ENCODE measurements around the gene ABCA1. TPM values are rescaled to one million over a fixed set of nuclear protein-coding genes. Genes with fewer than 3 reads are reported as not detected.

ABCA1 gene
- total and polyA plus RNA-seq, 2 donors (not counting 1 experiment from before 2014, with no cell fraction given): 11.5 to 60.4 TPM

DNA sequence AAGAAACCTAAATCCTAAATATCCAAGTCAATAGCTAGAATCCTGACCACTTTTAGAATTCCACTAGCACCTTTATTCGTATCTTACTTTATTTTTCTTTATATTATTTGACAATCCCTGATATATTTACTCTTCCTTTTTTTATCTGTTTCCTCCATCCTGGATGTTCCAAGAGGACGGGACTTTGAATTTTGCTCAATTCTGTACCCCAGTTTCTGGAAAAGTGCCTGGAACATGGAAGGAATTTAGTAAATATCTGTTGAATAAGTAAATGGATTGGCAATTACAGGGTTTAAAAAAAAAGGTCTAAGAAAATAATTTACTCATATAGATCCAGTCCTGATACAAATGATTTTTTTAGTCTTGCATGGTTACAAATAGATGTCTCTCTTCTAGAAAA lies 181.7 kb downstream of the ABCA1 start:
- H3K9ac ChIP-seq (ENCODE audit: insufficient read depth, low read length): no peak overlapping the region
- H3K4me2 ChIP-seq (ENCODE audit: extremely low read depth, insufficient read depth, low read length): no peak overlapping the region
- H3K4me1 ChIP-seq (ENCODE audit: control insufficient read depth, extremely low read depth, insufficient read depth, low read length): peaks cover 3% of the 10 kb centered on the region

GRCh38 chr9:104745852-104746251 lies 182.1 kb downstream of the ABCA1 start:
- H3K4me3 ChIP-seq (replicated peaks in 1 of 4; ENCODE audit: control extremely low read depth in 1 of 4, insufficient read depth in 1 of 4, low read depth in 3 of 4, low read length in 4 of 4): no peak overlapping the region
- H3K27me3 ChIP-seq (ENCODE audit: control insufficient read depth, insufficient read depth, low read length): no peaks in the 10 kb centered on the region
- H4K20me1 ChIP-seq (ENCODE audit: control insufficient read depth, extremely low read depth, insufficient read depth, low read length): no peaks in the 10 kb centered on the region
- H3K79me2 ChIP-seq (ENCODE audit: control insufficient read depth, insufficient read depth, low read length): peaks cover 6% of the 10 kb centered on the region
- TF ChIP-seq CTCF (conservative IDR thresholded peaks at IDR 0.05 in 1 of 2, IDR thresholded peaks at IDR 0.05 in 1 of 2; ENCODE audit: low read depth in 1 of 2, low read length in 2 of 2): no peak
- no peak overlapping the region for H3K27ac ChIP-seq (ENCODE audit: insufficient read depth, low read length)
- no peaks in the 10 kb centered on the region for H3K9me3 ChIP-seq (ENCODE audit: control insufficient read depth, insufficient read depth, low read depth, low read length)
- no peaks in the 10 kb centered on the region for H3K36me3 ChIP-seq (ENCODE audit: control insufficient read depth, insufficient read depth, low read length)
- no peak overlapping the region for H2AFZ ChIP-seq (ENCODE audit: low read length)
- H3K9ac ChIP-seq (ENCODE audit: insufficient read depth, low read length): no peak overlapping the region
- no peak for DNase-seq (ENCODE audit: low read depth in 2 of 2)
- H3K4me1 ChIP-seq (ENCODE audit: control insufficient read depth, extremely low read depth, insufficient read depth, low read length): peaks cover 3% of the 10 kb centered on the region
- H3K4me2 ChIP-seq (ENCODE audit: extremely low read depth, insufficient read depth, low read length): no peak overlapping the region

More for the DNA sequence above, 181.7 kb downstream of the ABCA1 start:
- no peaks in the 10 kb centered on the region for H3K36me3 ChIP-seq (ENCODE audit: control insufficient read depth, insufficient read depth, low read length)
- no peak overlapping the region for H3K27ac ChIP-seq (ENCODE audit: insufficient read depth, low read length)
- DNase-seq (ENCODE audit: low read depth in 2 of 2): no peak
- no peaks in the 10 kb centered on the region for H3K27me3 ChIP-seq (ENCODE audit: control insufficient read depth, insufficient read depth, low read length)
- H3K9me3 ChIP-seq (ENCODE audit: control insufficient read depth, insufficient read depth, low read depth, low read length): no peaks in the 10 kb centered on the region
- H2AFZ ChIP-seq (ENCODE audit: low read length): no peak overlapping the region
- no peak for TF ChIP-seq EZH2 (IDR thresholded peaks at IDR 0.05; ENCODE audit: low read length, missing control alignments)
- TF ChIP-seq CTCF (conservative IDR thresholded peaks at IDR 0.05 in 1 of 2, IDR thresholded peaks at IDR 0.05 in 1 of 2; ENCODE audit: low read depth in 1 of 2, low read length in 2 of 2): no peak
- peaks cover 6% of the 10 kb centered on the region for H3K79me2 ChIP-seq (ENCODE audit: control insufficient read depth, insufficient read depth, low read length)
- H4K20me1 ChIP-seq (ENCODE audit: control insufficient read depth, extremely low read depth, insufficient read depth, low read length): no peaks in the 10 kb centered on the region
- H3K4me3 ChIP-seq (replicated peaks in 1 of 4; ENCODE audit: control extremely low read depth in 1 of 4, insufficient read depth in 1 of 4, low read depth in 3 of 4, low read length in 4 of 4): no peak overlapping the region

DNA sequence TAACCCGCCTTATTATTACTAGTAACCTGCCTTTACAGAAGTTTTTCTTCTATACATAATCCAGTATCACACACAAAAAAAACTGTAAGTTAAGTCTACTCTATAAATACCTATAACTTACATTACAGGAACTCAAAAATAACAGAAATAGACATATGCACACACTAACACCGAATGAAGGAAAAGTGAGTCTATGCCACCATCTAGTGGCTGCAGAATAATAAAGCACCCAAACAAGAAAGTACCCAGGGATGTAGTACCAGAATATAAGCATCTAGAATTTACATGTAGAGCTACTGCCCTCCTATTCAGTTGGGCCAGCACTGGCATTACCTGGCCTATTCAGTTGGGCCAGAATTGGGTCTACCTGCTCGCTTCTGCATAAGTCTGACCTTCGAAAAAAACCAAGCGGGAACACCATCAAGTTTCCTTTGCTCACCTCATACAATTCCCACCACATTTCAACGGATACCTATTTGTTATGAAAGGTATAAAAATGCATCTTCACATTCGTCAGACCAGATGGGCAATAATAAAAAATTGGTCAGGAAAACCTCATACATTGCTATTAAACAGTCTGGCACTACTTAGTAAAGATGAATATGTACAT lies 184.5 kb downstream of the ABCA1 start:
- Histone ChIP-seq H2AFZ (ENCODE audit: low read length) (no peak overlapping the region), H3K9ac (ENCODE audit: insufficient read depth, low read length) (no peak overlapping the region), H3K4me2 (ENCODE audit: extremely low read depth, insufficient read depth, low read length) (no peak overlapping the region), H3K27me3 (ENCODE audit: control insufficient read depth, insufficient read depth, low read length) (no peaks in the 10 kb centered on the region), H3K9me3 (ENCODE audit: control insufficient read depth, insufficient read depth, low read depth, low read length) (no peaks in the 10 kb centered on the region), H3K27ac (ENCODE audit: insufficient read depth, low read length) (no peak overlapping the region), H3K4me1 (ENCODE audit: control insufficient read depth, extremely low read depth, insufficient read depth, low read length) (no peaks in the 10 kb centered on the region), H3K36me3 (ENCODE audit: control insufficient read depth, insufficient read depth, low read length) (no peaks in the 10 kb centered on the region), H3K4me3 (replicated peaks in 1 of 4; ENCODE audit: control extremely low read depth in 1 of 4, insufficient read depth in 1 of 4, low read depth in 3 of 4, low read length in 4 of 4) (no peak overlapping the region), H3K79me2 (ENCODE audit: control insufficient read depth, insufficient read depth, low read length) (no peaks in the 10 kb centered on the region), H4K20me1 (ENCODE audit: control insufficient read depth, extremely low read depth, insufficient read depth, low read length) (no peaks in the 10 kb centered on the region)
- DNase-seq (ENCODE audit: low read depth in 2 of 2): peak; percentile 50 to 78
- TF ChIP-seq EZH2 (IDR thresholded peaks at IDR 0.05; ENCODE audit: low read length, missing control alignments) (no peak), CTCF (conservative IDR thresholded peaks at IDR 0.05 in 1 of 2, IDR thresholded peaks at IDR 0.05 in 1 of 2; ENCODE audit: low read depth in 1 of 2, low read length in 2 of 2) (peak; percentile 68 to 73)

Measured in fibroblast of lung (primary cell).